DND-41 (cell line): ENCODE results near the gene DPH3.

ENCODE experiments used
- CTCF ChIP-seq: IDR thresholded peaks from 2 replicates; pipeline ENCODE4 v1.5.1; 2012; ENCODE audit warnings: borderline replicate concordance, low read length, moderate library complexity, mild to moderate bottlenecking; ENCODE audit not compliant: poor library complexity, severe bottlenecking; ENCODE audit errors: extremely low read depth
- EZH2 ChIP-seq: IDR thresholded peaks from 3 replicates; pipeline ENCODE4 v1.6.1; 2012; ENCODE audit warnings: borderline replicate concordance, low read depth, mild to moderate bottlenecking, moderate library complexity, low read length, inconsistent platforms; ENCODE audit not compliant: severe bottlenecking

- TF ChIP-seq CTCF: no peak
- no peak for TF ChIP-seq EZH2
Observed at GRCh38 chr3:16286751-16287543, 22.2 kb upstream of the DPH3 start.
